Small intestine (tissue), 7 donors: ENCODE measurements around the gene VCAN. TPM values are rescaled to one million over a fixed set of nuclear protein-coding genes. Genes with fewer than 3 reads are reported as not detected.

Experiments used
- DNase-seq, 2 donors: peaks; one replicate each; pipeline versions ENCODE4 v3.0.0 to v3.0.0-alpha.2; 2013
- FAIRE-seq: peaks from 2 replicates; lab custom pipeline; 2012; peaks lifted over from hg19 to GRCh38; lab: Jason Lieb, UNC
- H3K27ac ChIP-seq, 3 donors: one replicate each; pipeline ENCODE4 v1.5.1; 2013; ENCODE audit warnings: low read length in 2 of 3, mild to moderate bottlenecking in 2 of 3, control low read depth in 1 of 3, inconsistent platforms in 1 of 3, low read depth in 1 of 3, moderate library complexity in 1 of 3
- H3K27me3 ChIP-seq, 3 donors: one replicate each; pipeline ENCODE4 v1.6.1; 2013; ENCODE audit warnings: low read length in 3 of 3, inconsistent platforms in 1 of 3; ENCODE audit not compliant: control insufficient read depth in 3 of 3, insufficient read depth in 3 of 3
- H3K36me3 ChIP-seq, 3 donors: one replicate each; pipeline ENCODE4 v1.6.1; 2013; ENCODE audit warnings: low read length in 3 of 3, inconsistent platforms in 1 of 3, low read depth in 1 of 3, mild to moderate bottlenecking in 1 of 3, moderate library complexity in 1 of 3; ENCODE audit not compliant: control insufficient read depth in 3 of 3, insufficient read depth in 2 of 3
- H3K4me1 ChIP-seq, 3 donors: one replicate each; pipeline ENCODE4 v1.6.1; 2013; ENCODE audit warnings: low read length in 2 of 3, inconsistent platforms in 1 of 3, low read depth in 1 of 3, mild to moderate bottlenecking in 1 of 3, moderate library complexity in 1 of 3; ENCODE audit not compliant: control insufficient read depth in 3 of 3, insufficient read depth in 2 of 3
- H3K4me3 ChIP-seq, 3 donors: one replicate each; pipeline ENCODE4 v1.5.1; 2013; ENCODE audit warnings: low read length in 3 of 3, control low read depth in 1 of 3, inconsistent platforms in 1 of 3, low read depth in 1 of 3, mild to moderate bottlenecking in 1 of 3, moderate library complexity in 1 of 3
- H3K9me3 ChIP-seq, 2 donors: one replicate each; pipeline ENCODE4 v1.6.1; 2013; ENCODE audit warnings: low read depth in 1 of 2, low read length in 1 of 2; ENCODE audit not compliant: control insufficient read depth in 2 of 2, insufficient read depth in 1 of 2
- WGBS, 3 donors: extraction: QIAGEN DNeasy Blood & Tissue Kit; methylation state at CpG; one replicate each; pipeline ENCODE4 v1.1.7; 2013; 5-methylcytosine and 5-hydroxymethylcytosine counted together
- polyA plus RNA-seq, 4 donors: library from polyadenylated mRNA; stranded (reverse) in 3 of 4; unstranded in 1 of 4; fragments of 200-250 nt in 3 of 4; fragments of 120-200 nt in 1 of 4; gene quantifications; one replicate each; pipeline versions ENCODE4 v1.2.1 to v1.2.3, GENCODE V29; 2013
- donor health status: healthy with polysubstance abuse.
- donor health status: control.
- donor health status: control.
- donor health status: Bipolar disorder and iron deficiency.
- donor health status: healthy.

Gene VCAN
- polyA plus RNA-seq, 4 donors, result 0.67 to 66.4 (median 2.0) TPM

- H3K27ac ChIP-seq, result peak overlapping the region in 2 of 3 donors; percentile 45 to 86
- WGBS, 3 donors, result 29 to 43% (median 34%) methylated on average over 5 of the region's 5 CpGs
- H3K9me3 ChIP-seq, result no peaks in the 10 kb centered on the region
- peaks cover 0 to 18% (median 3%) of the 10 kb centered on the region in 3 donors for H3K4me1 ChIP-seq
- H3K36me3 ChIP-seq, result no peaks in the 10 kb centered on the region
- FAIRE-seq, result no peak
- DNase-seq, result no peak
- H3K27me3 ChIP-seq, result peaks cover 0 to 16% (median 3%) of the 10 kb centered on the region in 3 donors
- H3K4me3 ChIP-seq, result no peak overlapping the region
Measured at GRCh38 chr5:83475935-83476814, 4.6 kb downstream of the VCAN start.

- Histone ChIP-seq H3K4me3 (no peak overlapping the region), H3K4me1 (no peaks in the 10 kb centered on the region), H3K27me3 (no peaks in the 10 kb centered on the region), H3K36me3 (no peaks in the 10 kb centered on the region), H3K9me3 (no peaks in the 10 kb centered on the region), H3K27ac (no peak overlapping the region)
- no peak for DNase-seq
- no peak for FAIRE-seq
- 77 to 93% (median 92%) methylated on average over 1 of the region's 1 CpG for WGBS, 3 donors
Measured at GRCh38 chr5:83482961-83483360, 11.4 kb downstream of the VCAN start.

GRCh38 chr5:83484294-83484693, 12.8 kb downstream of the VCAN start:
- Histone ChIP-seq H3K9me3 (no peaks in the 10 kb centered on the region), H3K27ac (no peak overlapping the region), H3K27me3 (no peaks in the 10 kb centered on the region), H3K4me1 (no peaks in the 10 kb centered on the region), H3K36me3 (no peaks in the 10 kb centered on the region), H3K4me3 (no peak overlapping the region)
- 64 to 84% (median 66%) methylated on average over 2 of the region's 2 CpGs for WGBS, 3 donors
- FAIRE-seq (no peak), DNase-seq (no peak)

GRCh38 chr5:83485842-83486241, 14.3 kb downstream of the VCAN start:
- H3K36me3 ChIP-seq, result no peaks in the 10 kb centered on the region
- H3K27ac ChIP-seq, result no peak overlapping the region
- H3K27me3 ChIP-seq, result no peaks in the 10 kb centered on the region
- FAIRE-seq (no peak), DNase-seq (no peak)
- H3K4me1 ChIP-seq, result no peaks in the 10 kb centered on the region
- WGBS, 3 donors, result 79 to 86% (median 84%) methylated on average over 4 of the region's 4 CpGs
- H3K9me3 ChIP-seq, result no peaks in the 10 kb centered on the region
- no peak overlapping the region for H3K4me3 ChIP-seq

- no peaks in the 10 kb centered on the region for H3K4me1 ChIP-seq
- H3K27me3 ChIP-seq, result no peaks in the 10 kb centered on the region
- WGBS, 3 donors, result 67 to 85% (median 69%) methylated on average over 1 of the region's 1 CpG
- no peak for DNase-seq
- no peaks in the 10 kb centered on the region for H3K9me3 ChIP-seq
- FAIRE-seq, result no peak
- no peaks in the 10 kb centered on the region for H3K36me3 ChIP-seq
- H3K27ac ChIP-seq, result no peak overlapping the region
- no peak overlapping the region for H3K4me3 ChIP-seq
Measured at GRCh38 chr5:83487155-83487554, 15.6 kb downstream of the VCAN start.

- Histone ChIP-seq H3K4me1 (no peaks in the 10 kb centered on the region), H3K9me3 (no peaks in the 10 kb centered on the region), H3K27me3 (no peaks in the 10 kb centered on the region), H3K36me3 (no peaks in the 10 kb centered on the region), H3K27ac (peak overlapping the region in 1 of 3 donors; percentile 31), H3K4me3 (no peak overlapping the region)
- 0 to 28% (median 8%) methylated on average over 1 of the region's 1 CpG for WGBS, 3 donors
- no peak for DNase-seq
- FAIRE-seq, result no peak
Measured at GRCh38 chr5:83488271-83488670, 16.7 kb downstream of the VCAN start.

- H3K36me3 ChIP-seq, result peaks cover 0 to 3% (median 0%) of the 10 kb centered on the region in 3 donors
- H3K4me3 ChIP-seq, result no peak overlapping the region
- no peak overlapping the region for H3K27ac ChIP-seq
- no peaks in the 10 kb centered on the region for H3K4me1 ChIP-seq
- no peaks in the 10 kb centered on the region for H3K27me3 ChIP-seq
- FAIRE-seq, result no peak
- no peaks in the 10 kb centered on the region for H3K9me3 ChIP-seq
- no peak for DNase-seq
Measured at GRCh38 chr5:83488821-83489220, 17.3 kb downstream of the VCAN start.

DNA sequence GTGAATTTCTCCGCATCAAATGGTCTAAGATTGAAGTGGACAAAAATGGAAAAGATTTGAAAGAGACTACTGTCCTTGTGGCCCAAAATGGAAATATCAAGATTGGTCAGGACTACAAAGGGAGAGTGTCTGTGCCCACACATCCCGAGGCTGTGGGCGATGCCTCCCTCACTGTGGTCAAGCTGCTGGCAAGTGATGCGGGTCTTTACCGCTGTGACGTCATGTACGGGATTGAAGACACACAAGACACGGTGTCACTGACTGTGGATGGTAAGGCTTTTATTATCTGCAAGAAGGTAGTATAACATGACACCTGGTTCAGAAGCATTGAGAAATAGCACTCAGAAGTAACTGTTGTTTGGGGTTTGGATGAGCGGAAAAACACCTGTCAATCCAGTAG, 18.7 kb downstream of the VCAN start:
- H3K27ac ChIP-seq, result no peak overlapping the region
- no peak overlapping the region for H3K4me3 ChIP-seq
- no peaks in the 10 kb centered on the region for H3K4me1 ChIP-seq
- 94 to 96% (median 94%) methylated on average over 9 of the region's 9 CpGs for WGBS, 3 donors
- no peaks in the 10 kb centered on the region for H3K9me3 ChIP-seq
- FAIRE-seq, result no peak
- peaks cover 0 to 3% (median 0%) of the 10 kb centered on the region in 3 donors for H3K36me3 ChIP-seq
- DNase-seq, result no peak
- no peaks in the 10 kb centered on the region for H3K27me3 ChIP-seq
